Osteoblast (primary cell): ENCODE data around the gene LYRM9. TPM values are rescaled to one million over a fixed set of nuclear protein-coding genes. Genes with fewer than 3 reads are reported as not detected.
"Not testable (repeated sequence)": the region's sequence is repeated elsewhere in the genome, so short reads cannot be mapped to it uniquely, and the experiment has no call there.

ENCODE experiments used
- DNase-seq: peaks from one replicate; pipeline ENCODE4 v3.0.0; 2011; ENCODE audit warnings: low spot score, mixed read lengths; ENCODE audit not compliant: insufficient read length; ENCODE audit errors: missing footprints
- H2AFZ ChIP-seq: 2 replicates; pipeline ENCODE4 v1.6.0; 2011; ENCODE audit warnings: mild to moderate bottlenecking, low read length
- H3K27ac ChIP-seq: 2 replicates; pipeline ENCODE4 v1.5.1; 2011; ENCODE audit warnings: mild to moderate bottlenecking, low read depth, low read length, moderate library complexity
- H3K27me3 ChIP-seq: 2 replicates; pipeline ENCODE4 v1.6.0; 2012; ENCODE audit warnings: mild to moderate bottlenecking, control low read depth, inconsistent platforms, low read length, moderate library complexity; ENCODE audit not compliant: insufficient read depth
- H3K36me3 ChIP-seq: 2 replicates; pipeline ENCODE4 v1.5.1; 2011; ENCODE audit warnings: mild to moderate bottlenecking, low read length, control low read depth, moderate library complexity; ENCODE audit not compliant: insufficient read depth
- H3K4me1 ChIP-seq: 2 replicates; pipeline ENCODE4 v1.5.1; 2011; ENCODE audit warnings: mild to moderate bottlenecking, low read length, control low read depth, moderate library complexity; ENCODE audit not compliant: insufficient read depth
- H3K4me2 ChIP-seq: 2 replicates; pipeline ENCODE4 v1.6.0; 2011; ENCODE audit warnings: mild to moderate bottlenecking, low read length; ENCODE audit not compliant: insufficient read depth
- H3K4me3 ChIP-seq: fragments of 200-600 bp; sonication (generic); 3 replicates; pipeline ENCODE4 v1.5.1; 2012; ENCODE audit warnings: mild to moderate bottlenecking, low read length, inconsistent platforms; ENCODE audit not compliant: insufficient read depth
- H3K79me2 ChIP-seq: 2 replicates; pipeline ENCODE4 v1.6.0; 2012; ENCODE audit warnings: mild to moderate bottlenecking, low read length, control low read depth, inconsistent platforms; ENCODE audit not compliant: insufficient read depth
- H3K9me3 ChIP-seq: 2 replicates; pipeline ENCODE4 v1.5.1; 2011; ENCODE audit warnings: low read depth, low read length, control low read depth
- H4K20me1 ChIP-seq: 2 replicates; pipeline ENCODE4 v1.6.0; 2012; ENCODE audit warnings: mild to moderate bottlenecking, low read length, control low read depth; ENCODE audit not compliant: insufficient read depth
- CTCF ChIP-seq: IDR thresholded peaks from 2 replicates; pipeline ENCODE4 v1.5.1; 2011; ENCODE audit warnings: mild to moderate bottlenecking, low read depth, low read length, moderate library complexity; ENCODE audit errors: extremely low read depth
- total RNA-seq: library from RNA; depleted of rRNA; stranded (reverse); fragments of >200 nt; gene quantifications from 2 replicates; pipeline ENCODE4 v1.2.3, GENCODE V29; 2012

Gene LYRM9
- total RNA-seq, 1 donor: 18.1 TPM

DNA sequence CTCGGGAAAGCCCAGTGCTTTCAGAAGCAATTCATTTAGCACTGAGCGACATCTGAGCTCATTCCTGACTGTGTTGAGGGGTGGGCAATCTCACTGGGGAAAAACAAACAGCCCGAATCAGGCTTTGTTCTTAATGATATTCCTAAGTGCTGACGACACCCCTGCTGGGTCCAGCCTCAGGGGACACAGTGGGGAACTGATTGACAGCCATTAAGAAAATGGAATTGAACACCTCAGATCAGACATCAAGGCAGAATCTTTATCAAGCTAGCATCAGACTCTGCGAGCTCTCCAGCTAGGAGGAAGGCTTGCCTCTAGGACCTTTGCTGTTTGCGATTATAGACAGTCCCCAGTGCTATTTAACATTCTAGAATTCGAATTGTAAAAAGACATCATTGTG lies 22.5 kb upstream of the LYRM9 start:
- no peak for TF ChIP-seq CTCF
- H3K4me1 ChIP-seq: no peaks in the 10 kb centered on the region
- no peak overlapping the region for H3K27ac ChIP-seq
- H3K36me3 ChIP-seq: no peaks in the 10 kb centered on the region
- no peaks in the 10 kb centered on the region for H3K79me2 ChIP-seq
- no peaks in the 10 kb centered on the region for H3K9me3 ChIP-seq
- H3K4me2 ChIP-seq: no peak overlapping the region
- peaks cover 7% of the 10 kb centered on the region for H3K27me3 ChIP-seq
- no peaks in the 10 kb centered on the region for H4K20me1 ChIP-seq
- no peak for DNase-seq
- no peak overlapping the region for H3K4me3 ChIP-seq
- H2AFZ ChIP-seq: no peak overlapping the region

- Histone ChIP-seq H3K9me3 (no peaks in the 10 kb centered on the region), H3K27me3 (peaks cover 7% of the 10 kb centered on the region), H3K4me1 (no peaks in the 10 kb centered on the region), H2AFZ (no peak overlapping the region), H3K36me3 (no peaks in the 10 kb centered on the region), H4K20me1 (no peaks in the 10 kb centered on the region), H3K4me2 (no peak overlapping the region), H3K27ac (no peak overlapping the region), H3K79me2 (no peaks in the 10 kb centered on the region), H3K4me3 (no peak overlapping the region)
- no peak for TF ChIP-seq CTCF
- DNase-seq: no peak
Measured at GRCh38 chr17:27914382-27914781, 21.2 kb upstream of the LYRM9 start.

- Histone ChIP-seq H3K27ac (no peak overlapping the region), H3K4me2 (no peak overlapping the region), H3K4me1 (no peaks in the 10 kb centered on the region), H3K27me3 (peaks cover 7% of the 10 kb centered on the region), H2AFZ (no peak overlapping the region), H3K9me3 (no peaks in the 10 kb centered on the region), H3K36me3 (no peaks in the 10 kb centered on the region), H3K4me3 (no peak overlapping the region), H4K20me1 (no peaks in the 10 kb centered on the region), H3K79me2 (no peaks in the 10 kb centered on the region)
- DNase-seq: no peak
- no peak for TF ChIP-seq CTCF
Measured at GRCh38 chr17:27912964-27913363, 19.8 kb upstream of the LYRM9 start.

DNA sequence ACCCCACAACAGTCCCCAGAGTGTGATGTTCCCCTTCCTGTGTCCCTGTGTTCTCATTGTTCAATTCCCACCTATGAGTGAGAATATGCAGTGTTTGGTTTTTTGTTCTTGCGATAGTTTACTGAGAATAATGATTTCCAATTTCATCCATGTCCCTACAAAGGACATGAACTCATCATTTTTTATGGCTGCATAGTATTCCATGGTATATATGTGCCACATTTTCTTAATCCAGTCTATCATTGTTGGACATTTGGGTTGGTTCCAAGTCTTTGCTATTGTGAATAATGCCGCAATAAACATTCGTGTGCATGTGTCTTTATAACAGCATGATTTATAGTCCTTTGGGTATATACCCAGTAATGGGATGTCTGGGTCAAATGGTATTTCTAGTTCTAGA lies 19.1 kb upstream of the LYRM9 start:
- H3K79me2 ChIP-seq, H3K4me2 ChIP-seq, H3K4me1 ChIP-seq, H4K20me1 ChIP-seq, DNase-seq, H3K9me3 ChIP-seq, H3K4me3 ChIP-seq, H3K27ac ChIP-seq, H3K27me3 ChIP-seq, H3K36me3 ChIP-seq, H2AFZ ChIP-seq: not testable (repeated sequence)
